GM19240 (cell line): ENCODE results near the gene DCANP1.

Source experiments
- DNase-seq: peaks from one replicate; pipeline ENCODE4 v3.0.0; 2011; ENCODE audit warnings: low spot score; ENCODE audit not compliant: insufficient read length

The DCANP1 gene

DNA sequence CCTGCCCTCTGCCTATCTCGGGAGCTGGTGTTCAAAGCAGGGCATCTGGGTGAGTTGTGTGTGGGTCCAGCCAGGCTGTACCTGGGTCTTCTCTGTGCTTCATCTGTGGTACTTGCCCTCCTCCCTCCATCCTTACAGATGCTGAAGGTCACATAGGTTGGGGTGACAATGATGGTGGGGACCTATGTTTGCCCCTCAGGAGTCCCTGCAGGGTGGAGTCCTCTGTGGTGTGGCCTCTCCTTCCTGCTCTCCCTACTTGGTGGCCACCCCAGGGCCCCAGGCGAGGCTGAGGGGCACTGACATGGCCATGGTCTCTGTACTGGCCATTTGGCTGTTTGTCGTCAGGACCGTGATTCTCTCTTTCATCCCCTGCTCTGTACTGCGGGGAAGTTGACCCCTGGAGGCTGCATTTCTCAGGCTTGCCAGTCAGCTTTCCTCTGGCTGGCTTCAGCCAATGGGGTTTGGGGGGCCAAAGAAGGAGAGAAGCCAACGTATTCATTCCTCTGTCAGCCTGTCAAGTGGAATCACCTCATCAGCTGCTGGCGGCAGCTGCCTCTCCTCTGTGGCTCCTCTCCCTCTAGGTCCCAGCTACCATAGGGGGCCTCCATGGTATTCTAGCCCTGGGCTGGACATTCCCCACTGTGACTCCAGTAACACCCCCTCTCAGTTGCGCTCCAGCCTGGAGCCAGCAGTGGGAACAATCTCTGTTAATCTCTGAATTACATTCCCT lies 4.6 kb downstream of the DCANP1 start:
- no peak for DNase-seq

DNA sequence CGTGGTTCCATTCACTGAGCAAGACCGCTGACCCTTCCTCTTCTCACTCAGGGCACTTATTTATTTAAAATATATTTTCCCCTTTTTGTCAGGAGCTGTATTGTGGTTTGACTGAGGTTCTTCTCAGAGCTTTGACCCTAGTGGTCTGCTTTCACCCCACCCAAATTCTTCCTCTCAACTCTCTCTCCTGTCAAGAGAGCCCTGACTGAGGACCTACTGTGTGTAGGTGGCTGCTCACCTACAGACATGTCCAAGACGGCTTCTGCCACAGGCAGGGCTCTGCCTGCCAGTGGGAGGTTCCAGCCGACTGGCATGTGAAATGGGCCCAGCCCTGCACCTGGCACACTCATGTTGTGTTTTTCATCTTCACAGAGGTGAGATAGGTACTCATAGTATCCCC lies 5.2 kb downstream of the DCANP1 start:
- DNase-seq = no peak

DNA sequence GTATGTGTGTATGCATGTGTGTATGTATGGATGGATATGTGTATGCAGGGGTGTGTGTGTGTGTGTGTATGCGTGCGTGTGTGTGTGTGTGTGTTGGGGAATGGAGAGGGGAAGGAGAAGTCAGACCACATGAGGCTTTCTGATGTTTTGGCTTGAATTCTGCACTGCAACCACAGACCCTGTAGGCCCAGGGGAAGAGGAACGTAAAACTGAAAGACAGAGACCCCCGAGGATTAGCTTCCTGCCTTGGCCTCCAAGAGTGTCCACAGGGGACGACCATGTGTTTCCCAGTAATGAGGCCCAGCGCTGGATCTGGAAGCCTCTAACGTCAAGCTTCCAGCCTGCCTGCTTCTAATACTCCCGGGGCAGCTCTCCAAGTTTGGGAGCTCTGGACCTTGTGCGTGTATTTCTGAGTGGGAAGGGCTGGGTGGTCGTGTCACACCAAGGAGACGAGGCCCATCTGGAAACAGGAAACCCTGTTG lies 5.8 kb downstream of the DCANP1 start:
- DNase-seq = no peak

DNA sequence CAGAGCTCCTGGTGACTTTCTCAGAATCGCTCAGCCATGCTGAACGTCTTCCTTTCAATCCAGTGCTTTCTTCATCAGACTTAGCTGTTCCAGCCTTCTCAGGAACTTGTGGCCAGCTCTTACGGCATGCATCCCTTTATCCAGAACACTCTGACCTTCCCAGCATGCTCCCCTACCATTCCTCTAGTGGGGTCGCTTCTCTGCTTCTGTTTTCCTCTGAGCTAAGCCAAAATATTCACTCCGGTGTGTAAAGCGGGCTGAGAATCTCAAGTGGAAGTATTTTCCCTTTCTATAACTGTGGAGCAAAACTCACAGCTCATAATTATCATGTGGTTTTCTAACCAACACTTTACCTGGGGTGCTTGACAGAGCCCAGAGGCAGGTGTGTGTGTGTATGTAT lies 6.2 kb downstream of the DCANP1 start:
- no peak for DNase-seq

DNA sequence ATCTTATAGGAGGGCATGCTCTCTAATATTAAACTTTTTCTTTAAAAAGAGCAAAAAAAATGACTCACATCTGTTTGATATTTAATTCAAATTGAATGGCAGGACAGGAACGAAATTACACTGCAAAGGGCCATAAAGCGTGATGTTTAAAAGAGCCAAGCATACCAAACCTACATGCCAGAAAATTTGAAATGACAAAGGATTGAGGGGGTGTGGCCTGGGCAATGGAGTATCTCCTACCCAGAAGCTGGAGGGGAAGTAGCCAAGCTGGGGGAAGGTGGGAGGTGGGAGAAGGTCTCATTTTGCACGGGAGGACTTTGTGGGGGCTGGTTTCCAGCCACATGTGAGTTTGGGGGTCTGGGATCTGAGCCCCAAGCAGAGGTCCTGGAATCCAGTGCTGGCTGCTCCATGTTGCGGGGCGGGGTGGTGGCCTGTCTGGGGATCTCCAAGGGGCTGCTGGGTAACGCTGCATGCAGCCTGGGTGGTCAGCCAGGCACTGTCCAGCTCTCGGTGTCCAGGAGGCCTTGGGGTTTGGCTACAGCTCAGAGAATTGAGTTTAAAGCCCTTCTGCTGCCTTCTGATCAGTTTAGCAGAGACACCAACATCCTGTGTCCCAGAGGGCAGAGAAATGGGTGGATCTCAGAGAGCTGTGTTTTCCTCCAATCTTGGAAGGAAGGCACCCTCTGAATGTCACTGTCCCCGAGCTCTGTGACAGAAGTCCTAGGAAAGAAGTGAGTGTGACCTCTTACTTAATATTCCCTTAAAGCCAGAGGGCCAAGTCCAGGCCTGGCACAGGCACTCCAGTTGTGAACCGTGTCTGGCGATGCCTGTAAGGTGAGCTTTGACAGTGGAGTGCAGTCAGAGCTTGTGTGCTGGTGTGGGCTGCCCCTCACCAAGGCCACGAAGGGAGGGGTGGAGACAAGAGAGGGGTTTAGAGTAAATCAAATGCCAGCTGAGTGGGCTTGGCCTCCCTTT lies 7.6 kb downstream of the DCANP1 start:
- DNase-seq = no peak

GRCh38 chr5:135438636-135439221 lies 8.4 kb downstream of the DCANP1 start:
- DNase-seq = no peak

DNA sequence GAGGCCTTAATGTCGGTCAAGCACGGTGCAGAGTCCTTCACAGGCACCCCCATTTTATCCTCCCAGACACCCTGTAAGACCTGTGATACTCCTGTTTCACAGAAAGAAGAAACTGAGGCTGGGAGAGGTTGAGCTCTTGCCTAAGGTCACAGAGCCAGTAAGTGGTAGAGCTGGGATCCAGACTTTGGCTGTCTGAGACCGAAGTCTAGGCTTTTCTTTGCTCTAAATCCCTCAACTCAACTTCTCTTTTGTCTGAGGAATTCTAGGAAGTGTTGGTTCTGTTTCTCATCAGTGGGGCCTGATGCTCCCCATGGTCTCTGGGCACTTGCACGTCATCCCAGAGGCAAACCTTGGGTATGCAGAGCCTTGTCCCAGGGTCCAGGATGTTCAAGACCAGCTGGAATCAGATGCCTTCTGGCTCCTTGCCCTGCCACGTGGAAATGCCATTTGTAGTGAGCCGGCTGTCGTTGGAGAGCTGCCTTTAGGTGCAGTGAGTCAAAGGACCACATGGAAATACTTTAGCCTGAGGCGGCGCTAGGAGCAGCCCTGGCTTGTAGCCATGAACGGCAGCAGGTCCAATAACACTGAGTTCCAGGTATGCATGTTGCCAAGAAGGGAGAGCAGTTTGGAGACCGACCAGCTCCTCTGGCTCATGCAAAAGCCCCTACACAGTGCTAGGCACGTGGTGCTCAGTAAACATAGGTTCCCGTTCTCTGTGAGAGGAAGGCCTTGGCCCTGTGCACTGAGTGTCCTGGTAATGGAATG lies 9.2 kb downstream of the DCANP1 start:
- no peak for DNase-seq

GRCh38 chr5:135437422-135437795 lies 9.7 kb downstream of the DCANP1 start:
- no peak for DNase-seq

DNA sequence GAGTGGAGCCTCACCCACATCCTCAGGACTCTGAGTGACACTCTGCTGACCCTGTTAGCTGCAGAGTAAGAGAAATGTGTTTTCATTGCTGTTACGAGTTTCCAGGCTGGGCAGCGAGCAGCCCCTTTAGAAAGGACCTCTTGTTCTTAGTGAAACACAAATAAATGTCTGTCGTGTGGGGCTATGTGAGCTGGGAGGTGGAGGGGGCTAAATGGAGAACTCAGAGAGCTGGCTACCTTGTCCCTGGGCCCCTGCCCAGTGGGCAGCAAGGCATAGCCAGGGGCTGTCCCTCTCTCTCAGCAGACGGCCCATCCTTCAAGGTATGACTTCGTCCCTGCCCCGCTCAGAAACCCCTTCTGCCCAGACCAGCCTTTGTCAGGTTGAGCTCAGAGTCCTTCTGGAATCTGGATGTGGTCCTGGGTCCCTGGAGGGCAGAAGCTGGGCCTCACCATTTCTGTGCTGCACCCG lies 10.2 kb downstream of the DCANP1 start:
- no peak for DNase-seq

- no peak for DNase-seq
Measured at GRCh38 chr5:135435467-135436330, 11.4 kb downstream of the DCANP1 start.

- no peak for DNase-seq
Measured at GRCh38 chr5:135434591-135435466, 12.3 kb downstream of the DCANP1 start.

GRCh38 chr5:135433681-135434426 lies 13.3 kb downstream of the DCANP1 start:
- no peak for DNase-seq

- no peak for DNase-seq
Measured at GRCh38 chr5:135432113-135432512, 15.0 kb downstream of the DCANP1 start.

GRCh38 chr5:135430135-135430437 lies 17.1 kb downstream of the DCANP1 start:
- no peak for DNase-seq

- no peak for DNase-seq
Measured at GRCh38 chr5:135429301-135430134, 17.6 kb downstream of the DCANP1 start.

DNA sequence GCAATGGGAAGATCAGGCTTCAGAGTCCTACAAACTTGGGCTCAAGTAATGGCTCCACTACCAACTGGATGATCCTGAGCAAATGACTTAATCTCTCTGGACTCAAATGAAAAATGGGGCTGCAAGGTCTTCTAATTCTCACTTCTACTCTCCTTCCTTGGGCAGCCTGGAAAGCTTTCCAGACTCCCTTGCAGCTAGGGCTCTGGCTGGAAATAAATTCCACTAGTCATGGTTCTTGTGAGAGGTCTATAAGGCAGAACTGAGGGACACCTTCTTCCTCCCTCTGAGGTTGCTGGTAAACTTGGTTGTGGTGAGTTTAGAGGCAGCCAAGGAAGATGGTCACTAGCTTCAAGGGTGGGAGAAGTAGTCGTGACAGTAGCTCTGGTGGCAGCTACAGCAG lies 18.6 kb downstream of the DCANP1 start:
- DNase-seq = no peak
